HAP-1 (cell line): ENCODE data around the gene COL5A3.

Experiments used
- DNase-seq, 2 experiments: peaks; one replicate each; pipeline ENCODE4 v3.0.0-alpha.2; 2016 to 2020; ENCODE audit warnings: low spot score in 2 of 2
- H3K27me3 ChIP-seq: fragments of 250-450 bp; sonication (Bioruptor Pico); 2 replicates; pipeline ENCODE4 v1.5.1; 2020; ENCODE audit warnings: low read depth, mild to moderate bottlenecking, moderate library complexity
- H3K36me3 ChIP-seq: fragments of 250-450 bp; sonication (Bioruptor Pico); replicated peaks from 2 replicates; pipeline ENCODE4 v1.5.1; 2020; ENCODE audit warnings: mild to moderate bottlenecking
- H3K4me1 ChIP-seq: fragments of 250-450 bp; sonication (Bioruptor Pico); 2 replicates; pipeline ENCODE4 v1.5.1; 2020; ENCODE audit warnings: mild to moderate bottlenecking
- H3K4me3 ChIP-seq: fragments of 250-450 bp; sonication (Bioruptor Pico); 2 replicates; pipeline ENCODE4 v1.5.1; 2020; ENCODE audit warnings: mild to moderate bottlenecking, moderate library complexity
- H3K9me3 ChIP-seq: fragments of 250-450 bp; sonication (Bioruptor Pico); 2 replicates; pipeline ENCODE4 v1.5.1; 2020; ENCODE audit warnings: mild to moderate bottlenecking, moderate library complexity
- in situ Hi-C: fragments of 300-500 bp; cut with MboI; formaldehyde crosslinking; loops from 3 replicates; pipeline ENCODE4 v1.14.3; 2020; ENCODE audit warnings: low sequenced_read_pairs, inconsistent platforms, mixed read lengths

COL5A3 gene

GRCh38 chr19:9911524-9912185, 98.6 kb downstream of the COL5A3 start:
- Histone ChIP-seq H3K36me3 (no peaks in the 10 kb centered on the region), H3K4me1 (peaks cover 2% of the 10 kb centered on the region; the same call in 1 of the 2 replicates), H3K4me3 (no peak overlapping the region), H3K9me3 (no peaks in the 10 kb centered on the region), H3K27me3 (no peaks in the 10 kb centered on the region)
- in situ Hi-C loops: no loop called here
- DNase-seq: no peak

DNA sequence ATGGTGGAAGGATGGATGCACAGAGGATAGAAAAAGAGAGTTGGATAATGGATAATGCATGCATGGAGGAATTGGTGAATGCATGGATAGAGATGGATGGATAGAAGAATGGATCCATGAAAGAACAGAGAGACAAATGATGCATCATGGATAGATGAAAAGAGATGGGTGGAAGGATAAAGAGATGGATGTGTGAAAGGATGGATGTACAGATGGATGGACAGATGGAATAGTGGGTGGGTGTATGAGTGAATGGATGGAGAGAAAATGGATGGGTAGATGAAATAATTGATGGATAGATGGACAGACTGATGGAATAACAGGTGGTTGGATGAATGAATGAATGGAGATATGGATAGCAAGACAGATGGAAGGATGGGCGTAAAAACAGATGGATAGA, 99.7 kb downstream of the COL5A3 start:
- Histone ChIP-seq H3K4me3 (no peak overlapping the region), H3K9me3 (no peaks in the 10 kb centered on the region), H3K36me3 (no peaks in the 10 kb centered on the region), H3K4me1 (peaks cover 2% of the 10 kb centered on the region; the same call in 1 of the 2 replicates), H3K27me3 (no peaks in the 10 kb centered on the region)
- in situ Hi-C loops: no loop called here
- no peak for DNase-seq
